T-cell (primary cell): ENCODE data around the gene PATJ. TPM values are rescaled to one million over a fixed set of nuclear protein-coding genes. Genes with fewer than 3 reads are reported as not detected.

ENCODE experiments used
- ATAC-seq, 4 experiments: fragments of 200-7000 bp in 3 of 4; fragments of 150-1000 bp in 1 of 4; cut with Tn5 transposase; replicated peaks in 1 of 4; 1 replicate in 3 of 4; 2 replicates in 1 of 4; pipeline ENCODE4 v1.10.0; 2021; ENCODE audit warnings: moderate library complexity in 3 of 4, mild to moderate bottlenecking in 2 of 4, moderate number of reproducible peaks in 1 of 4
- CTCF ChIA-PET, 2 donors: fragments of 300-600 bp; sonication (Branson Sonifier 250); formaldehyde crosslinking; loops; one replicate each; lab custom pipeline; 2022; ENCODE audit warnings: antibody characterized with exemption in 2 of 2; lab: Charles Lee
- POLR2A ChIA-PET, 2 donors: fragments of 300-600 bp; sonication (Branson Sonifier 250); formaldehyde crosslinking; loops; one replicate each; lab custom pipeline; 2022; ENCODE audit warnings: antibody characterized with exemption in 2 of 2; lab: Charles Lee
- DNase-seq, 35 experiments: peaks; one replicate each; pipeline versions ENCODE4 v3.0.0 to v3.0.0-alpha.2; 2013 to 2023
- H3K27ac ChIP-seq: one replicate; pipeline ENCODE4 v1.5.1; 2013; ENCODE audit warnings: low read length
- H3K27me3 ChIP-seq, 2 experiments: replicated peaks in 1 of 2; 1 replicate in 1 of 2; 2 replicates in 1 of 2; pipeline versions ENCODE4 v1.6.1 to v1.7.0; 2013; ENCODE audit warnings: low read length in 1 of 2, mixed read lengths in 1 of 2; ENCODE audit not compliant: control insufficient read depth in 2 of 2, insufficient read depth in 2 of 2; ENCODE audit errors: extremely low read depth in 1 of 2
- H3K36me3 ChIP-seq, 2 donors: 1 replicate in 1 of 2; 2 replicates in 1 of 2; pipeline versions ENCODE4 v1.6.1 to v1.7.0; 2013; ENCODE audit warnings: low read length in 1 of 2; ENCODE audit not compliant: control insufficient read depth in 2 of 2, insufficient read depth in 1 of 2; ENCODE audit errors: extremely low read depth in 1 of 2
- H3K4me1 ChIP-seq, 2 experiments: 1 replicate in 1 of 2; 2 replicates in 1 of 2; pipeline versions ENCODE4 v1.6.1 to v1.7.0; 2013; ENCODE audit warnings: low read length in 2 of 2, mixed read lengths in 1 of 2; ENCODE audit not compliant: insufficient read depth in 2 of 2, control insufficient read depth in 1 of 2; ENCODE audit errors: extremely low read depth in 1 of 2
- H3K4me3 ChIP-seq, 2 donors: 1 replicate in 1 of 2; 2 replicates in 1 of 2; pipeline versions ENCODE4 v1.5.1 to v1.7.0; 2013; ENCODE audit warnings: mild to moderate bottlenecking in 2 of 2, low read length in 1 of 2, moderate library complexity in 1 of 2; ENCODE audit not compliant: control insufficient read depth in 1 of 2; ENCODE audit errors: extremely low read depth in 1 of 2
- H3K9me3 ChIP-seq: 2 replicates; pipeline ENCODE4 v1.7.0; 2013
- H3K27ac Mint-ChIP-seq, 2 donors: one replicate each; pipeline ENCODE4 v1.8.0; 2020 to 2021; ENCODE audit warnings: mild to moderate bottlenecking in 2 of 2, mixed read lengths in 2 of 2
- H3K27me3 Mint-ChIP-seq, 2 donors: one replicate each; pipeline ENCODE4 v1.8.0; 2021 to 2022; ENCODE audit warnings: mixed read lengths in 2 of 2
- H3K36me3 Mint-ChIP-seq: one replicate; pipeline ENCODE4 v1.8.0; 2021; ENCODE audit warnings: mixed read lengths
- H3K4me1 Mint-ChIP-seq, 3 donors: one replicate each; pipeline ENCODE4 v1.8.0; 2020 to 2022; ENCODE audit warnings: mixed read lengths in 3 of 3, mild to moderate bottlenecking in 1 of 3
- H3K4me3 Mint-ChIP-seq, 3 donors: one replicate each; pipeline ENCODE4 v1.8.0; 2020 to 2022; ENCODE audit warnings: mild to moderate bottlenecking in 3 of 3, mixed read lengths in 3 of 3, moderate library complexity in 3 of 3
- H3K9me3 Mint-ChIP-seq, 3 donors: one replicate each; pipeline ENCODE4 v1.8.0; 2020 to 2022; ENCODE audit warnings: mixed read lengths in 3 of 3
- WGBS: methylation state at CpG from one replicate; pipeline ENCODE4 v1.1.5; 2013; ENCODE audit warnings: missing lambda C conversion rate; ENCODE audit not compliant: insufficient coverage; 5-methylcytosine and 5-hydroxymethylcytosine counted together
- total RNA-seq, 35 experiments: library from RNA in 6 of 35; stranded (reverse) in 6 of 35; fragments of 120-200 nt in 1 of 35; gene quantifications; one replicate each; pipeline versions ENCODE4 v1.2.1 to v1.2.4 and lab custom pipeline; 2013 to 2026

Gene PATJ
- total RNA-seq, 5 donors from 2014 or later (not counting 1 experiment from before 2014, with no cell fraction given) = 31.3 to 65.3 (median 35.7) TPM

DNA sequence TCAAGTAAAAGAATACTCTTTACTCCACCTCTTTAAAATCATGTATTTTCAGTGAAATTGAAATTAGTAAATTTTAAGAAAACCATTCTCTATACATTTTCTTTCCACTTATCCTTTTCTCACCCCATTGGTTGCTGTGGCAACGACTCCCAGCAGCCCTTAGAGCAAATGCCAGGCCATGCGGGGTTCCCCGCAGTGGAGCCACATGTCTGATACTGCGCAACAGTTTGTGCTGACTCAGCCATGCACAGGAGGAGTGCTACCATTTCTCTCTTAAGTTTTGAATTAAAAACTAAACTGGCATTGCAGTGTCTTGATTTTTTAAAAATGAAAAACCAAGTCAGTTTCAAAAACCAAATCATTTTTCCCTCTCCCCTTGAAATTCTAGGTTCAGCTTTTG lies 238.3 kb downstream of the PATJ start:
- ChIA-PET POLR2A (no interaction called here), CTCF (no interaction called here)
- Mint-ChIP-seq H3K4me3 (no peak overlapping the region), H3K9me3 (no peaks in the 10 kb centered on the region), H3K36me3 (peaks cover 9% of the 10 kb centered on the region), H3K4me1 (peaks cover 0 to 7% (median 2%) of the 10 kb centered on the region in 3 donors), H3K27me3 (no peaks in the 10 kb centered on the region), H3K27ac (no peak overlapping the region)
- Histone ChIP-seq H3K27ac (no peak overlapping the region), H3K9me3 (no peaks in the 10 kb centered on the region), H3K36me3 (no peaks in the 10 kb centered on the region), H3K4me3 (no peak overlapping the region), H3K27me3 (no peaks in the 10 kb centered on the region), H3K4me1 (no peaks in the 10 kb centered on the region)
- DNase-seq (no peak), ATAC-seq (no peak)
- 87% methylated on average over 4 of the region's 4 CpGs for WGBS

GRCh38 chr1:61981870-61982660 lies 239.8 kb downstream of the PATJ start:
- H3K27me3 ChIP-seq = no peaks in the 10 kb centered on the region
- ChIA-PET CTCF (no interaction called here), POLR2A (no interaction called here)
- no peaks in the 10 kb centered on the region for H3K4me1 ChIP-seq
- Mint-ChIP-seq H3K4me1 (peaks cover 0 to 7% (median 2%) of the 10 kb centered on the region in 3 donors), H3K27me3 (no peaks in the 10 kb centered on the region), H3K9me3 (no peaks in the 10 kb centered on the region), H3K36me3 (peaks cover 4% of the 10 kb centered on the region), H3K27ac (no peak overlapping the region), H3K4me3 (no peak overlapping the region)
- H3K27ac ChIP-seq = no peak overlapping the region
- no peak overlapping the region for H3K4me3 ChIP-seq
- 93% methylated on average over 5 of the region's 7 CpGs for WGBS
- no peak for DNase-seq
- ATAC-seq = no peak
- H3K36me3 ChIP-seq = no peaks in the 10 kb centered on the region
- no peaks in the 10 kb centered on the region for H3K9me3 ChIP-seq

DNA sequence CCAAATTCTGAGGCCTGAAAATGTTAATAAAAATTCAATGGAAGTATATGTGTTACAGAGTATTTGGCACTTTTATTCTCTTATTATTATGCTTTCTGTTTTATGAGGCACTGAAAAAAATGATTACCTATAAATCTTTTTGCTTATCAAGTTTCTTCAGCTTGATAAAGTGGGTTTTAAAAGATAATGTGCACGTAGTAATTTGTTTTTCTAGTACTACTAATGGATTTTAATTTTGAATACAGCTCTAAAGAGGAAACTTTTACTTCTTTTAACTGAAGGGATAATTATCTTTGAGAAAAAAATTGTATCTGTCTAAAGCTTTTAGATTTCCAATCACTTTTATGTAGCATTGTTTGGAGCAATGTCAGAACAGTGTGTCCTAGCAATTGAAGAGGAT lies 241.0 kb downstream of the PATJ start:
- Histone ChIP-seq H3K36me3 (no peaks in the 10 kb centered on the region), H3K27ac (no peak overlapping the region), H3K4me3 (no peak overlapping the region), H3K9me3 (no peaks in the 10 kb centered on the region), H3K27me3 (no peaks in the 10 kb centered on the region), H3K4me1 (no peaks in the 10 kb centered on the region)
- H3K4me3 Mint-ChIP-seq = no peak overlapping the region
- no peaks in the 10 kb centered on the region for H3K4me1 Mint-ChIP-seq
- H3K9me3 Mint-ChIP-seq = no peaks in the 10 kb centered on the region
- H3K36me3 Mint-ChIP-seq = peaks cover 9% of the 10 kb centered on the region
- H3K27ac Mint-ChIP-seq = no peak overlapping the region
- H3K27me3 Mint-ChIP-seq = no peaks in the 10 kb centered on the region
- ATAC-seq (no peak), DNase-seq (no peak)
- POLR2A ChIA-PET = no interaction called here
- WGBS = no CpG with 5 or more reads among the region's 1 CpG
- CTCF ChIA-PET = interaction anchor here in 1 of 2 donors (0.6 kb wide), 1 partner anchor 19 kb away, joined by 6 read pairs; no protein-coding TSS in a partner anchor

DNA sequence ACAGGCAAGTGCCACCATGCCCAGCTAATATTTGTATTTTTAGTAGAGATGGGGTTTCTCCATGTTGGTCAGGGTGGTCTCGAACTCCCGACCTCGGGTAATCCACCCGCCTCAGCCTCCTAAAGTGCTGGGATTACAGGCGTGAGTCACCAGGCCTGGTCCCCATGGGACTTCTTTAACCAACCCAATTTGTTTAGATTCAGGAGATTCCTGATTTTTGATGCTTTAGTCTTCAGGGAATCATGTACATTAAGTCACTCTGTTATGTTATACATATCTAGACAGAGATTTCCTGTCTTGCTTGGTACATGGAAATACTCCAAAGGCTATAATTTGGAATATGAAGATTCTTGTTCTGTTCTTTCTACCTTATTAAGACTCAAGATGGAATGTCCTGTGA lies 250.0 kb downstream of the PATJ start:
- H3K4me1 ChIP-seq = no peaks in the 10 kb centered on the region
- ATAC-seq (no peak), DNase-seq (no peak)
- Mint-ChIP-seq H3K27ac (no peak overlapping the region), H3K27me3 (no peaks in the 10 kb centered on the region), H3K9me3 (no peaks in the 10 kb centered on the region), H3K36me3 (peaks cover 52% of the 10 kb centered on the region), H3K4me3 (no peak overlapping the region), H3K4me1 (no peaks in the 10 kb centered on the region)
- H3K27ac ChIP-seq = no peak overlapping the region
- ChIA-PET POLR2A (no interaction called here), CTCF (no interaction called here)
- H3K27me3 ChIP-seq = no peaks in the 10 kb centered on the region
- peaks cover 0 to 7% of the 10 kb centered on the region in 2 donors for H3K36me3 ChIP-seq
- no CpG with 5 or more reads among the region's 5 CpGs for WGBS
- no peaks in the 10 kb centered on the region for H3K9me3 ChIP-seq
- no peak overlapping the region for H3K4me3 ChIP-seq

DNA sequence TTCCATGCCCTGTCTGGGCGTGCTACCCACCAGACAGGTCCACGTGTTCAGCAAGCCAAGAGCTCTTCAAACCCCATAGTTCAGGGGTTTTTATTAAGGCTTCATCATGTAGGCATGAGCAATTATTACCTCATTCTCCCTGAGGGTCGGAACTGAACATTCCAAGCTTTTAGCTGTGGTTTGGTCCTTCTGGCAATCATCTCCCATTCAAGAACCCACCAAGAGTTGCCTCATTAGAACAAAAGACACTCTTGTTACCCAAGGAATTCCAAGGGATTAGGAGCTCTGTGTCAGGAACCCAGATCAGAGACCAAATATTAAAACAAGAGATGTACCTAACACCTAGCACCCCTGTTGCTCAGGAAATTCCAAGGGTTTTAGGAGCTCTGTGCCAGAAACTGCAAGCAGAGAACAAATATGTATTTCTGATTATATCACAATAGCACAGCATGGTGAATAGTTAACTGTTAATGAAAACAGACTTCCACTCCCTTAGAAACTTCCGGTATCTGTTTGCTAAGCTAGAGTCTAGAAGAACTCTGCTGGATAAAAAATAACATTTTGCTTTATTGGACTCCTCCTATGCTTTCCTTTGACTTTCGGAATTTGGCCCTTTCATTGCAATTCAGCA lies 251.2 kb downstream of the PATJ start:
- Mint-ChIP-seq H3K36me3 (peaks cover 49% of the 10 kb centered on the region), H3K27me3 (no peaks in the 10 kb centered on the region), H3K4me1 (no peaks in the 10 kb centered on the region), H3K4me3 (no peak overlapping the region), H3K27ac (no peak overlapping the region), H3K9me3 (no peaks in the 10 kb centered on the region)
- H3K27ac ChIP-seq = no peak overlapping the region
- no peaks in the 10 kb centered on the region for H3K4me1 ChIP-seq
- no peak overlapping the region for H3K4me3 ChIP-seq
- no peaks in the 10 kb centered on the region for H3K27me3 ChIP-seq
- ChIA-PET POLR2A (no interaction called here), CTCF (no interaction called here)
- no peaks in the 10 kb centered on the region for H3K9me3 ChIP-seq
- DNase-seq = no peak
- 81% methylated on average over 3 of the region's 5 CpGs for WGBS
- ATAC-seq = no peak
- H3K36me3 ChIP-seq = peaks cover 0 to 7% of the 10 kb centered on the region in 2 donors

DNA sequence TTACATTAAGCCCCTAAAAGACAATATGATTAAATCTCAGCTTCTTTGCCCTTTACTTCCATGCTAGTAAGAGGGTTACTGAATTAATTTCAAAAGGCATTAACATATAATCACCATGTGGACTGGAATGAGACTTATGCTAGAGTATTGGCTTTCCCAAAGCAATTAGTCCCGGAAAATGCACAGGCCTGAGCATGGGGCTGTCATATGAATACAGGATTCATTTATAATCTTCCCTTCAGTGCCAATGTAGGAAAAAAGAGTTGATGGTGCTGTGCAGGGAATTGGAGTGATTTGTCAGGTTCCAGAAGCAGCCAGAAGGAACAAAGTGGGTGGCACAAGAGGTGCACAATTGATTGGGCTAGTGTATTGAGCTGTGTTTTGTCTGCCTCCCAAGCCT lies 253.4 kb downstream of the PATJ start:
- no peaks in the 10 kb centered on the region for H3K9me3 ChIP-seq
- H3K4me1 ChIP-seq = no peaks in the 10 kb centered on the region
- DNase-seq = no peak
- H3K27ac ChIP-seq = no peak overlapping the region
- Mint-ChIP-seq H3K4me1 (no peaks in the 10 kb centered on the region), H3K36me3 (peaks cover 54% of the 10 kb centered on the region), H3K9me3 (peaks cover 0 to 3% (median 0%) of the 10 kb centered on the region in 3 donors), H3K27me3 (no peaks in the 10 kb centered on the region), H3K4me3 (no peak overlapping the region), H3K27ac (no peak overlapping the region)
- H3K4me3 ChIP-seq = no peak overlapping the region
- ChIA-PET CTCF (no interaction called here), POLR2A (no interaction called here)
- no CpG with 5 or more reads among the region's 1 CpG for WGBS
- H3K36me3 ChIP-seq = peaks cover 0 to 7% of the 10 kb centered on the region in 2 donors
- H3K27me3 ChIP-seq = no peaks in the 10 kb centered on the region
- no peak for ATAC-seq
